H1 (cell line): ENCODE data around the gene PEAK1. TPM values are rescaled to one million over a fixed set of nuclear protein-coding genes. Genes with fewer than 3 reads are reported as not detected.

Source experiments
- CTCF ChIA-PET: fragments of 300-600 bp; sonication (Branson Sonifier 250); formaldehyde crosslinking; loops from one replicate; lab custom pipeline; 2021; ENCODE audit not compliant: partially characterized antibody; lab: Charles Lee
- POLR2A ChIA-PET: fragments of 300-600 bp; sonication (Branson Sonifier 250); formaldehyde crosslinking; loops from one replicate; lab custom pipeline; 2021; ENCODE audit warnings: inconsistent platforms; ENCODE audit not compliant: partially characterized antibody; lab: Charles Lee
- DNase-seq, 2 experiments: peaks; one replicate each; pipeline versions ENCODE4 v3.0.0 to v3.0.0-alpha.2; 2010 to 2022; ENCODE audit warnings: low spot score in 2 of 2, low read depth in 1 of 2, mixed read lengths in 1 of 2
- FAIRE-seq: peaks from 2 replicates; lab custom pipeline; 2011; peaks lifted over from hg19 to GRCh38; lab: Jason Lieb, UNC
- H2AFZ ChIP-seq: 2 replicates; pipeline ENCODE4 v1.8.1; 2012; ENCODE audit warnings: low read length, inconsistent platforms
- H2AK5ac ChIP-seq: 2 replicates; pipeline ENCODE4 v1.6.1; 2013; ENCODE audit warnings: low read depth, low read length
- H2BK120ac ChIP-seq: replicated peaks from 2 replicates; pipeline ENCODE3; 2013; ENCODE audit warnings: low read depth, low read length, inconsistent platforms
- H2BK12ac ChIP-seq: 2 replicates; pipeline ENCODE4 v1.6.1; 2013; ENCODE audit warnings: low read depth, low read length
- H2BK15ac ChIP-seq: 2 replicates; pipeline ENCODE4 v1.6.1; 2013; ENCODE audit warnings: low read length
- H2BK20ac ChIP-seq: 2 replicates; pipeline ENCODE4 v1.6.1; 2013; ENCODE audit warnings: low read length
- H2BK5ac ChIP-seq: 2 replicates; pipeline ENCODE4 v1.6.1; 2013; ENCODE audit warnings: low read depth, low read length
- H3K14ac ChIP-seq: 2 replicates; pipeline ENCODE4 v1.6.1; 2013; ENCODE audit warnings: inconsistent platforms; ENCODE audit not compliant: insufficient read length
- H3K18ac ChIP-seq: 2 replicates; pipeline ENCODE4 v1.6.1; 2013; ENCODE audit warnings: low read length; ENCODE audit errors: extremely low read depth
- H3K23ac ChIP-seq: 2 replicates; pipeline ENCODE4 v1.6.1; 2013; ENCODE audit warnings: inconsistent platforms; ENCODE audit not compliant: insufficient read length
- H3K23me2 ChIP-seq: 2 replicates; pipeline ENCODE4 v1.6.1; 2013; ENCODE audit warnings: low read depth, low read length
- H3K27ac ChIP-seq: 2 replicates; pipeline ENCODE4 v1.6.1; 2011; ENCODE audit warnings: low read depth, low read length, inconsistent platforms
- H3K27me3 ChIP-seq, 4 experiments: replicated peaks in 1 of 4; 1 replicate in 1 of 4; 2 replicates in 3 of 4; pipeline versions ENCODE4 v1.6.1 to v1.8.1; 2011 to 2013; ENCODE audit warnings: low read length in 3 of 4, mild to moderate bottlenecking in 3 of 4, inconsistent platforms in 2 of 4, mixed read lengths in 2 of 4, moderate library complexity in 1 of 4; ENCODE audit not compliant: control insufficient read depth in 3 of 4, insufficient read depth in 3 of 4; ENCODE audit errors: extremely low read depth in 1 of 4
- H3K36me3 ChIP-seq, 4 experiments: 2 replicates each; pipeline versions ENCODE4 v1.6.1 to v1.8.1; 2011 to 2013; ENCODE audit warnings: mild to moderate bottlenecking in 4 of 4, low read length in 3 of 4, moderate library complexity in 2 of 4, control low read depth in 1 of 4, inconsistent platforms in 1 of 4; ENCODE audit not compliant: insufficient read depth in 4 of 4, control insufficient read depth in 2 of 4
- H3K4ac ChIP-seq: replicated peaks from 2 replicates; pipeline ENCODE3; 2013; ENCODE audit warnings: low read length, low read depth, mixed read lengths, inconsistent platforms; ENCODE audit not compliant: insufficient read length
- H3K4me1 ChIP-seq, 4 experiments: replicated peaks in 1 of 4; 1 replicate in 1 of 4; 2 replicates in 3 of 4; pipeline versions ENCODE4 v1.6.1 to v1.8.1; 2011 to 2013; ENCODE audit warnings: low read length in 3 of 4, inconsistent platforms in 2 of 4, mixed read lengths in 1 of 4; ENCODE audit not compliant: insufficient read depth in 4 of 4, control insufficient read depth in 3 of 4
- H3K4me2 ChIP-seq, 2 experiments: 2 replicates each; pipeline versions ENCODE4 v1.6.1 to v1.8.1; 2011 to 2013; ENCODE audit warnings: low read depth in 2 of 2, low read length in 2 of 2, control low read depth in 1 of 2, inconsistent platforms in 1 of 2, mild to moderate bottlenecking in 1 of 2; ENCODE audit not compliant: insufficient read depth in 1 of 2
- H3K4me3 ChIP-seq, 4 experiments: fragments of 200-600, 300-600 bp in 1 of 4; sonication (generic), shearing (Covaris generic), sonication (Bioruptor Twin) in 1 of 4; 2 replicates each; pipeline versions ENCODE4 v1.5.1 to v1.8.1; 2011 to 2016; ENCODE audit warnings: low read length in 4 of 4, low read depth in 3 of 4, control low read depth in 2 of 4, inconsistent platforms in 2 of 4, mild to moderate bottlenecking in 2 of 4, mixed read lengths in 1 of 4, moderate library complexity in 1 of 4; ENCODE audit not compliant: insufficient read depth in 2 of 4; ENCODE audit errors: extremely low read depth in 1 of 4
- H3K56ac ChIP-seq: replicated peaks from 2 replicates; pipeline ENCODE3; 2013; ENCODE audit warnings: low read depth, mild to moderate bottlenecking, mixed read lengths, low read length, inconsistent platforms; ENCODE audit not compliant: insufficient read length
- H3K79me1 ChIP-seq: 2 replicates; pipeline ENCODE4 v1.6.1; 2013; ENCODE audit warnings: low read depth, low read length, control low read depth
- H3K79me2 ChIP-seq, 2 experiments: 2 replicates each; pipeline versions ENCODE4 v1.6.1 to v1.8.1; 2012 to 2013; ENCODE audit warnings: low read length in 2 of 2, mild to moderate bottlenecking in 2 of 2, inconsistent platforms in 1 of 2; ENCODE audit not compliant: insufficient read depth in 2 of 2, control insufficient read depth in 1 of 2
- H3K9ac ChIP-seq, 4 experiments: replicated peaks in 1 of 4; 1 replicate in 1 of 4; 2 replicates in 3 of 4; pipeline versions ENCODE4 v1.6.1 to v1.8.1; 2011 to 2013; ENCODE audit warnings: low read depth in 3 of 4, low read length in 3 of 4, control low read depth in 2 of 4, mild to moderate bottlenecking in 2 of 4, moderate library complexity in 2 of 4, inconsistent platforms in 1 of 4; ENCODE audit errors: extremely low read depth in 1 of 4
- H3K9me3 ChIP-seq, 2 experiments: 2 replicates each; pipeline versions ENCODE4 v1.6.1 to v1.8.1; 2012 to 2013; ENCODE audit warnings: mild to moderate bottlenecking in 2 of 2, moderate library complexity in 2 of 2, control low read depth in 1 of 2, inconsistent platforms in 1 of 2, low read depth in 1 of 2, low read length in 1 of 2, mixed read lengths in 1 of 2; ENCODE audit not compliant: insufficient read depth in 2 of 2
- H4K20me1 ChIP-seq, 2 experiments: replicated peaks in 1 of 2; 2 replicates each; pipeline versions ENCODE3 to v1.8.1; 2011 to 2013; ENCODE audit warnings: inconsistent platforms in 2 of 2, low read length in 2 of 2, mild to moderate bottlenecking in 1 of 2; ENCODE audit not compliant: insufficient read depth in 2 of 2, control insufficient read depth in 1 of 2
- H4K5ac ChIP-seq: 2 replicates; pipeline ENCODE4 v1.6.1; 2013; ENCODE audit warnings: low read length, low read depth, mixed read lengths, inconsistent platforms; ENCODE audit not compliant: insufficient read length
- H4K8ac ChIP-seq: 2 replicates; pipeline ENCODE4 v1.8.0; 2013; ENCODE audit warnings: mild to moderate bottlenecking, moderate library complexity, low read length, inconsistent platforms; ENCODE audit not compliant: insufficient read depth; ENCODE audit errors: extremely low read depth
- H4K91ac ChIP-seq: replicated peaks from 2 replicates; pipeline ENCODE3; 2013; ENCODE audit warnings: low read length, mixed read lengths, inconsistent platforms; ENCODE audit not compliant: insufficient read length
- ATF3 ChIP-seq: IDR thresholded peaks from 2 replicates; pipeline ENCODE4 v1.6.1; 2011; ENCODE audit warnings: low read depth, mild to moderate bottlenecking, low read length; ENCODE audit not compliant: insufficient read depth
- CBX8 ChIP-seq: fragments of 300-800, 300-1000 bp; sonication (generic); IDR thresholded peaks from 2 replicates; pipeline ENCODE4 v1.7.1; 2016; ENCODE audit warnings: low read depth, low read length, borderline replicate concordance
- GABPA ChIP-seq: IDR thresholded peaks from 2 replicates; pipeline ENCODE4 v1.6.1; 2011; ENCODE audit warnings: mild to moderate bottlenecking, low read length, moderate library complexity, borderline replicate concordance; ENCODE audit not compliant: insufficient read depth
- PHF8 ChIP-seq: fragments of 200-600 bp; sonication (generic); conservative IDR thresholded peaks from 2 replicates; pipeline ENCODE4 v1.7.1; 2012; ENCODE audit warnings: low read depth, mild to moderate bottlenecking, inconsistent platforms, low read length, moderate library complexity
- POLR2AphosphoS5 ChIP-seq: IDR thresholded peaks from 2 replicates; pipeline ENCODE4 v1.6.1; 2011; ENCODE audit warnings: low read depth, low read length
- RFX5 ChIP-seq: IDR thresholded peaks from 2 replicates; pipeline ENCODE4 v1.6.1; 2011; ENCODE audit warnings: low read depth, low read length, improper control_type of control experiment, borderline replicate concordance
- RXRA ChIP-seq: IDR thresholded peaks from 2 replicates; pipeline ENCODE4 v1.6.1; 2011; ENCODE audit warnings: low read depth, mild to moderate bottlenecking, low read length, moderate library complexity; ENCODE audit not compliant: insufficient read depth
- SP4 ChIP-seq: IDR thresholded peaks from 2 replicates; pipeline ENCODE4 v1.6.1; 2012; ENCODE audit warnings: low read length, inconsistent platforms
- TEAD4 ChIP-seq: IDR thresholded peaks from 2 replicates; pipeline ENCODE4 v1.6.1; 2012; ENCODE audit warnings: low read depth, low read length, inconsistent platforms, mixed read lengths
- WGBS, 2 experiments: shearing (Covaris generic) in 1 of 2; methylation state at CpG; one replicate each; pipeline versions ENCODE4 v1.1.6 to v1.1.7; 2013 to 2015; ENCODE audit warnings: low lambda C conversion rate in 2 of 2, mixed read lengths in 2 of 2, inconsistent platforms in 1 of 2, low coverage in 1 of 2, missing lambda C conversion rate in 1 of 2; ENCODE audit not compliant: insufficient replicate concordance in 2 of 2, insufficient coverage in 1 of 2, insufficient read length in 1 of 2; ENCODE audit errors: extremely low coverage in 1 of 2, missing lambda C conversion rate in 1 of 2; 5-methylcytosine and 5-hydroxymethylcytosine counted together
- polyA plus RNA-seq, 7 experiments: library from polyadenylated mRNA; depleted of rRNA in 3 of 7; stranded (reverse) in 5 of 7; unstranded in 2 of 7; fragments of >200 nt in 5 of 7; fragments of 200-250 nt in 2 of 7; gene quantifications; 1 replicate in 5 of 7; 2 replicates in 1 of 7; 4 replicates in 1 of 7; pipeline versions ENCODE4 v1.2.1 to v1.2.3, GENCODE V29; 2011 to 2013; ENCODE audit warnings: missing spikeins in 2 of 7, mixed read lengths in 2 of 7
- total RNA-seq: library from RNA; stranded (reverse); fragmentation: NEBNext Ultra II Directional; extraction: Animal tissue kit (Norgen Biotek cat#: 25700); gene quantifications from 2 replicates; pipeline ENCODE4 v1.2.1, GENCODE V29; 2021
- TF ChIP-seq, protein P1 (sequence below): IDR thresholded peaks from 2 replicates; pipeline ENCODE4 v1.6.1; 2012; ENCODE audit warnings: low read length, inconsistent platforms
- TF ChIP-seq, protein P2 (sequence below): IDR thresholded peaks from 2 replicates; pipeline ENCODE4 v1.6.1; 2012; ENCODE audit warnings: inconsistent platforms

The PEAK1 gene
- total and polyA plus RNA-seq, 2 of the 8 experiments (the other 6 are each of a cell fraction or from before 2014, with no cell fraction given): 8.8 to 44.8 TPM

DNA sequence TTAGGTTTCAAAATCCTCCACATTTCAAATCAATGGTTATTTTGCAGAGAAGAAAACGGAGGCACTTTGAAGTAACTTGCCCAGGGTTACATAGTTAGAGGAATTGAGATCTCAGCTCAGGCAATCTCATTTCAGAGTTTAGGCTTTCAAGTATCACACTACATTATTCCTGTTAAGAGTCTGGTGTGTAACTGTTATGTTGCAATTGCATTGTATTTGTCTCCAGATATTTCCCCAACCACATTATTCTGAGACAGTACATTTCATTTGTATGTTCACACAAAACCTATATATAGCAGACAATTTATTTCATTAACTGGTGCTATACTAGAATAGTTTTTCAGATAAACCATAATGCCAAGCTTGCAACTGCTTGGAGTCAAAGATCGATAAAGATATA is 194.8 kb downstream of the PEAK1 start:
- Histone ChIP-seq H3K36me3 (no peaks in the 10 kb centered on the region), H4K8ac (no peak overlapping the region), H4K20me1 (no peaks in the 10 kb centered on the region), H3K56ac (no peak overlapping the region), H3K14ac (no peak overlapping the region), H3K9ac (no peak overlapping the region), H2BK20ac (no peak overlapping the region), H3K27ac (no peak overlapping the region), H3K9me3 (no peaks in the 10 kb centered on the region), H3K18ac (no peak overlapping the region), H4K5ac (no peak overlapping the region), H2AK5ac (no peak overlapping the region), H2BK120ac (no peak overlapping the region), H2BK5ac (no peak overlapping the region), H3K23ac (no peak overlapping the region), H3K4me3 (no peak overlapping the region), H3K79me2 (no peaks in the 10 kb centered on the region), H2BK12ac (no peak overlapping the region), H3K79me1 (no peaks in the 10 kb centered on the region), H3K4me2 (no peak overlapping the region), H2BK15ac (no peak overlapping the region), H3K4me1 (no peaks in the 10 kb centered on the region), H3K4ac (no peak overlapping the region), H4K91ac (no peak overlapping the region), H2AFZ (no peak overlapping the region), H3K23me2 (no peaks in the 10 kb centered on the region), H3K27me3 (no peaks in the 10 kb centered on the region)
- ChIA-PET CTCF (interaction anchor here (0.6 to 1.2 kb wide), 3 partner anchors 13 to 490 kb away, joined by 3 to 5 read pairs (median 3); no protein-coding TSS in a partner anchor), POLR2A (interaction anchor here (1.1 kb wide), 1 partner anchor 241 kb away, joined by 3 read pairs; no protein-coding TSS in a partner anchor)
- 92% methylated on average over 2 of the region's 2 CpGs; no CpG with 5 or more reads in 1 of the 2 experiments for WGBS, 2 experiments
- FAIRE-seq: no peak
- DNase-seq: no peak
- TF ChIP-seq, protein P1, sequence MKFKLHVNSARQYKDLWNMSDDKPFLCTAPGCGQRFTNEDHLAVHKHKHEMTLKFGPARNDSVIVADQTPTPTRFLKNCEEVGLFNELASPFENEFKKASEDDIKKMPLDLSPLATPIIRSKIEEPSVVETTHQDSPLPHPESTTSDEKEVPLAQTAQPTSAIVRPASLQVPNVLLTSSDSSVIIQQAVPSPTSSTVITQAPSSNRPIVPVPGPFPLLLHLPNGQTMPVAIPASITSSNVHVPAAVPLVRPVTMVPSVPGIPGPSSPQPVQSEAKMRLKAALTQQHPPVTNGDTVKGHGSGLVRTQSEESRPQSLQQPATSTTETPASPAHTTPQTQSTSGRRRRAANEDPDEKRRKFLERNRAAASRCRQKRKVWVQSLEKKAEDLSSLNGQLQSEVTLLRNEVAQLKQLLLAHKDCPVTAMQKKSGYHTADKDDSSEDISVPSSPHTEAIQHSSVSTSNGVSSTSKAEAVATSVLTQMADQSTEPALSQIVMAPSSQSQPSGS: no peak
- TF ChIP-seq RXRA (no peak), ATF3 (no peak), PHF8 (no peak), POLR2AphosphoS5 (no peak), GABPA (no peak), RFX5 (no peak), SP4 (no peak), TEAD4 (no peak), CBX8 (no peak)
- TF ChIP-seq, protein P2, sequence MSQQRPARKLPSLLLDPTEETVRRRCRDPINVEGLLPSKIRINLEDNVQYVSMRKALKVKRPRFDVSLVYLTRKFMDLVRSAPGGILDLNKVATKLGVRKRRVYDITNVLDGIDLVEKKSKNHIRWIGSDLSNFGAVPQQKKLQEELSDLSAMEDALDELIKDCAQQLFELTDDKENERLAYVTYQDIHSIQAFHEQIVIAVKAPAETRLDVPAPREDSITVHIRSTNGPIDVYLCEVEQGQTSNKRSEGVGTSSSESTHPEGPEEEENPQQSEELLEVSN: no peak
